HepG2 (cell line): Measurements from ENCODE around the gene FAM156A.
"Not testable (repeated sequence)": the region's sequence is repeated elsewhere in the genome, so short reads cannot be mapped to it uniquely, and the experiment has no call there.

ENCODE experiments used
- AFF4 ChIP-seq: sonication (generic); formaldehyde crosslinking; IDR thresholded peaks from 2 replicates; pipeline ENCODE4 v1.4.0; 2020; ENCODE audit warnings: missing genetic modification reagents
- CHD2 ChIP-seq: IDR thresholded peaks from 2 replicates; pipeline ENCODE4 v1.6.1; 2011; ENCODE audit warnings: low read depth, low read length, improper control_type of control experiment
- CTCF ChIP-seq: sonication (generic); formaldehyde crosslinking; IDR thresholded peaks from 2 replicates; pipeline ENCODE4 v1.5.0; 2020; ENCODE audit warnings: mild to moderate bottlenecking, missing genetic modification reagents, moderate library complexity
- DRAP1 ChIP-seq: IDR thresholded peaks from 2 replicates; pipeline ENCODE4 v1.6.1; 2016; ENCODE audit warnings: missing genetic modification reagents, missing compliant biosample characterization
- FOXJ3 ChIP-seq: sonication (generic); formaldehyde crosslinking; IDR thresholded peaks from 2 replicates; pipeline ENCODE4 v1.4.0; 2020; ENCODE audit warnings: missing genetic modification reagents, mild to moderate bottlenecking, borderline replicate concordance
- GZF1 ChIP-seq: sonication (generic); formaldehyde crosslinking; IDR thresholded peaks from 2 replicates; pipeline ENCODE4 v1.5.1; 2020; ENCODE audit warnings: mild to moderate bottlenecking, missing genetic modification reagents
- HDAC2 ChIP-seq: sonication (generic); formaldehyde crosslinking; IDR thresholded peaks from 2 replicates; pipeline ENCODE4 v1.4.0; 2020; ENCODE audit warnings: missing genetic modification reagents
- NFE2L1 ChIP-seq: sonication (generic); formaldehyde crosslinking; IDR thresholded peaks from 2 replicates; pipeline ENCODE4 v1.4.0; 2020; ENCODE audit warnings: missing genetic modification reagents, mild to moderate bottlenecking, borderline replicate concordance
- POLR2AphosphoS5 ChIP-seq: IDR thresholded peaks from 2 replicates; pipeline ENCODE4 v1.6.1; 2012; ENCODE audit warnings: low read depth, low read length
- RNF2 ChIP-seq: fragments of 450-650 bp; conservative IDR thresholded peaks from 2 replicates; pipeline ENCODE4 v1.6.1; 2016; ENCODE audit warnings: low read depth
- ZBTB7A ChIP-seq: sonication (generic); formaldehyde crosslinking; IDR thresholded peaks from 2 replicates; pipeline ENCODE4 v1.8.0; 2022; ENCODE audit warnings: mild to moderate bottlenecking, missing genetic modification reagents
- ZFP62 ChIP-seq: sonication (generic); formaldehyde crosslinking; IDR thresholded peaks from 2 replicates; pipeline ENCODE4 v1.4.0; 2020; ENCODE audit warnings: missing genetic modification reagents
- ZNF235 ChIP-seq: sonication (generic); formaldehyde crosslinking; IDR thresholded peaks from 2 replicates; pipeline ENCODE4 v1.8.1; 2023; ENCODE audit warnings: mild to moderate bottlenecking, missing genetic modification reagents, borderline replicate concordance
- TF ChIP-seq, protein P1 (sequence below), 2 experiments: sonication (generic) in 1 of 2; formaldehyde crosslinking in 1 of 2; IDR thresholded peaks; 2 replicates each; pipeline versions ENCODE4 v1.4.0 to v1.6.1; 2018 to 2020; ENCODE audit warnings: missing genetic modification reagents in 2 of 2, borderline replicate concordance in 1 of 2, low read depth in 1 of 2, mild to moderate bottlenecking in 1 of 2, missing biosample characterization in 1 of 2

DNA sequence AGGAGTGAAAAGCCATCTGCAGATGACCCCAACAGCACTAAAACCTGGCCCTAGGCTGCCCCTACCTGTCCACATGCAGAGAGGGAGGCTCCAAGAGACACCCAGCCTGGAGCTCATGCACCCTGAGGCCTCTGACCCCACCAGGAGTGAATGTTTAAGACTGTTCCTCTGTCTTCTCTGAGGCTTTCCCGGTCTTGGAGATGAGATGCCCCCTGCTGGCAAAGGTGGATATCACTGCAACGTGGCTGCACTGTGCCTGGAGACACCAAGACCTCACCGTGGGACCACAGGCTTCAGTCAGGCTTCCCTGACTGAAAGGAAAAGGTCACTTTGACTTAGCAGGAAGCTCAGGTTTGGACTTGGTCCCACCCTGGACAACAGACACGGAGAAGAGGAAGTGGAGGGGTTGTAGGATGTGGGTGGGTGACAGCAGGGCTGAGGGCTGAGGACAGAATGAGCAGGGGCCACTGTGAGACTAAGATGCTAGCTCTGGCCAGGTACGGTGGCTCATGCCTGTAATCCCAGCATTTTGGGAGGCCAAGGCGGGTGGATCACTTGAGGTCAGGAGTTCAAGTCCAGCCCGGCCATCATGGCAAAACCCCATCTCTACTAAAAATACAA, 31.8 kb upstream of the FAM156A start:
- TF ChIP-seq DRAP1 (CRISPR knock-in tag); NFE2L1 (CRISPR knock-in tag); ZFP62; RNF2; POLR2AphosphoS5; GZF1 (CRISPR knock-in tag); ZBTB7A; AFF4 (CRISPR knock-in tag); FOXJ3 (CRISPR knock-in tag); ZNF235 (CRISPR knock-in tag); HDAC2 (CRISPR knock-in tag); CHD2: not testable (repeated sequence)
- TF ChIP-seq, protein P1, sequence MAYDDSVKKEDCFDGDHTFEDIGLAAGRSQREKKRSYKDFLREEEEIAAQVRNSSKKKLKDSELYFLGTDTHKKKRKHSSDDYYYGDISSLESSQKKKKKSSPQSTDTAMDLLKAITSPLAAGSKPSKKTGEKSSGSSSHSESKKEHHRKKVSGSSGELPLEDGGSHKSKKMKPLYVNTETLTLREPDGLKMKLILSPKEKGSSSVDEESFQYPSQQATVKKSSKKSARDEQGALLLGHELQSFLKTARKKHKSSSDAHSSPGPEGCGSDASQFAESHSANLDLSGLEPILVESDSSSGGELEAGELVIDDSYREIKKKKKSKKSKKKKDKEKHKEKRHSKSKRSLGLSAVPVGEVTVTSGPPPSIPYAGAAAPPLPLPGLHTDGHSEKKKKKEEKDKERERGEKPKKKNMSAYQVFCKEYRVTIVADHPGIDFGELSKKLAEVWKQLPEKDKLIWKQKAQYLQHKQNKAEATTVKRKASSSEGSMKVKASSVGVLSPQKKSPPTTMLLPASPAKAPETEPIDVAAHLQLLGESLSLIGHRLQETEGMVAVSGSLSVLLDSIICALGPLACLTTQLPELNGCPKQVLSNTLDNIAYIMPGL (CRISPR knock-in tag; IDR thresholded peaks at IDR 0.05; ENCODE audit: borderline replicate concordance in 1 of 2, low read depth in 1 of 2), result not testable (repeated sequence)
- TF ChIP-seq CTCF, result peak; percentile 82
